Skeletal muscle tissue (tissue), 4 donors: Measurements from ENCODE around the gene ABCA7. TPM values are rescaled to one million over a fixed set of nuclear protein-coding genes. Genes with fewer than 3 reads are reported as not detected.

Experiments used
- H3K27ac ChIP-seq: one replicate; pipeline ENCODE4 v1.7.0; 2013; ENCODE audit warnings: mild to moderate bottlenecking, low read depth, low read length, inconsistent platforms
- H3K27me3 ChIP-seq, 3 donors: one replicate each; pipeline ENCODE4 v1.7.0; 2013; ENCODE audit warnings: low read length in 3 of 3; ENCODE audit not compliant: control insufficient read depth in 3 of 3, insufficient read depth in 3 of 3
- H3K36me3 ChIP-seq, 3 donors: one replicate each; pipeline ENCODE4 v1.7.0; 2013; ENCODE audit warnings: low read length in 3 of 3; ENCODE audit not compliant: control insufficient read depth in 3 of 3, insufficient read depth in 3 of 3
- H3K4me1 ChIP-seq, 3 donors: one replicate each; pipeline ENCODE4 v1.7.0; 2013; ENCODE audit warnings: low read length in 3 of 3, mild to moderate bottlenecking in 3 of 3; ENCODE audit not compliant: control insufficient read depth in 3 of 3, insufficient read depth in 3 of 3
- H3K4me3 ChIP-seq, 3 donors: one replicate each; pipeline ENCODE4 v1.7.0; 2013; ENCODE audit warnings: low read length in 3 of 3
- H3K9ac ChIP-seq, 3 donors: one replicate each; pipeline ENCODE4 v1.7.0; 2013; ENCODE audit warnings: low read length in 3 of 3, mild to moderate bottlenecking in 3 of 3, moderate library complexity in 2 of 3, low read depth in 1 of 3
- H3K9me3 ChIP-seq, 3 donors: one replicate each; pipeline ENCODE4 v1.7.0; 2013; ENCODE audit warnings: low read length in 3 of 3; ENCODE audit not compliant: control insufficient read depth in 3 of 3
- total RNA-seq: library from RNA; depleted of rRNA; stranded (reverse); fragments of >200 nt; gene quantifications from one replicate; pipeline ENCODE4 v1.2.3, GENCODE V29; 2014
- donor health status: Osteomylitis.

Gene ABCA7
- total RNA-seq, 1 donor from 2014 or later = 6.8 TPM

- H3K4me1 ChIP-seq = peaks cover 14 to 19% (median 15%) of the 10 kb centered on the region in 3 donors
- H3K36me3 ChIP-seq = peaks cover 0 to 11% (median 6%) of the 10 kb centered on the region in 3 donors
- no peaks in the 10 kb centered on the region for H3K9me3 ChIP-seq
- no peak overlapping the region for H3K4me3 ChIP-seq
- no peak overlapping the region for H3K9ac ChIP-seq
- H3K27ac ChIP-seq = no peak overlapping the region
- H3K27me3 ChIP-seq = no peaks in the 10 kb centered on the region
These were observed 6.3 kb downstream of the ABCA7 start for GRCh38 chr19:1046117-1046626.

DNA sequence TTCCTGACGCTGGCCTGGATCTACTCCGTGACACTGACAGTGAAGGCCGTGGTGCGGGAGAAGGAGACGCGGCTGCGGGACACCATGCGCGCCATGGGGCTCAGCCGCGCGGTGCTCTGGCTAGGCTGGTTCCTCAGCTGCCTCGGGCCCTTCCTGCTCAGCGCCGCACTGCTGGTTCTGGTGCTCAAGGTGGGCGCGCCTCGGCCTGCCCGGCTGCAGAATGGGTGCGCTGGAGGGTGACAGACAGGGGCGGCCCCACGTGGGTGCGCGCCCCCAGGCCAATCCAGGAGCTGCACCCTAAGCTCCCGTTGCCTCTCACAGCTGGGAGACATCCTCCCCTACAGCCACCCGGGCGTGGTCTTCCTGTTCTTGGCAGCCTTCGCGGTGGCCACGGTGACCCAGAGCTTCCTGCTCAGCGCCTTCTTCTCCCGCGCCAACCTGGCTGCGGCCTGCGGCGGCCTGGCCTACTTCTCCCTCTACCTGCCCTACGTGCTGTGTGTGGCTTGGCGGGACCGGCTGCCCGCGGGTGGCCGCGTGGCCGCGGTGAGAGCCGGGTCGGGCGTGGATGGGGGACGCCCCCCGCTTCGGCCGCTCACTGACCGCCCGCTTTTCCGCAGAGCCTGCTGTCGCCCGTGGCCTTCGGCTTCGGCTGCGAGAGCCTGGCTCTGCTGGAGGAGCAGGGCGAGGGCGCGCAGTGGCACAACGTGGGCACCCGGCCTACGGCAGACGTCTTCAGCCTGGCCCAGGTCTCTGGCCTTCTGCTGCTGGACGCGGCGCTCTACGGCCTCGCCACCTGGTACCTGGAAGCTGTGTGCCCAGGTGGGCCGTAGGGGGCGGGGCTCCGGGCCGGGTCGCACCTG lies 7.2 kb downstream of the ABCA7 start:
- H3K4me3 ChIP-seq = no peak overlapping the region
- H3K9me3 ChIP-seq = no peaks in the 10 kb centered on the region
- no peak overlapping the region for H3K27ac ChIP-seq
- peaks cover 6 to 10% (median 6%) of the 10 kb centered on the region in 3 donors for H3K4me1 ChIP-seq
- peaks cover 3 to 11% (median 6%) of the 10 kb centered on the region in 3 donors for H3K36me3 ChIP-seq
- H3K9ac ChIP-seq = no peak overlapping the region
- H3K27me3 ChIP-seq = no peaks in the 10 kb centered on the region

- Histone ChIP-seq H3K27me3 (no peaks in the 10 kb centered on the region), H3K36me3 (peaks cover 3 to 11% (median 6%) of the 10 kb centered on the region in 3 donors), H3K9ac (no peak overlapping the region), H3K4me3 (no peak overlapping the region), H3K4me1 (peaks cover 0 to 3% (median 0%) of the 10 kb centered on the region in 3 donors), H3K27ac (no peak overlapping the region), H3K9me3 (no peaks in the 10 kb centered on the region)
These were observed 7.8 kb downstream of the ABCA7 start for GRCh38 chr19:1047696-1048147.

DNA sequence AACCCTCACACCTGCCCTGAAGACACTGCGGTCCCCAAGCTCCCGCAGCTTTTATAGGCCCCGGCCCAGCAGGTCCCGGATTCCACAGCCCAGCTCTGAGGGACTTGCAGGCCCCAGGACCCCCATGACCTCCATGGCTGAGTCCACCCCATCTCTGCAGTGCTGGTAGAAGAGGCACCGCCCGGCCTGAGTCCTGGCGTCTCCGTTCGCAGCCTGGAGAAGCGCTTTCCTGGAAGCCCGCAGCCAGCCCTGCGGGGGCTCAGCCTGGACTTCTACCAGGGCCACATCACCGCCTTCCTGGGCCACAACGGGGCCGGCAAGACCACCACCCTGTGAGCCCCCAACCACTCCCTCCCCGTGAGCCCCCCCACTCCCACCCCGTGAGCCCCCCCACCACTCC lies 9.2 kb downstream of the ABCA7 start:
- peaks cover 3 to 22% (median 6%) of the 10 kb centered on the region in 3 donors for H3K36me3 ChIP-seq
- H3K9me3 ChIP-seq = no peaks in the 10 kb centered on the region
- H3K9ac ChIP-seq = no peak overlapping the region
- no peaks in the 10 kb centered on the region for H3K4me1 ChIP-seq
- H3K27ac ChIP-seq = no peak overlapping the region
- no peaks in the 10 kb centered on the region for H3K27me3 ChIP-seq
- no peak overlapping the region for H3K4me3 ChIP-seq

DNA sequence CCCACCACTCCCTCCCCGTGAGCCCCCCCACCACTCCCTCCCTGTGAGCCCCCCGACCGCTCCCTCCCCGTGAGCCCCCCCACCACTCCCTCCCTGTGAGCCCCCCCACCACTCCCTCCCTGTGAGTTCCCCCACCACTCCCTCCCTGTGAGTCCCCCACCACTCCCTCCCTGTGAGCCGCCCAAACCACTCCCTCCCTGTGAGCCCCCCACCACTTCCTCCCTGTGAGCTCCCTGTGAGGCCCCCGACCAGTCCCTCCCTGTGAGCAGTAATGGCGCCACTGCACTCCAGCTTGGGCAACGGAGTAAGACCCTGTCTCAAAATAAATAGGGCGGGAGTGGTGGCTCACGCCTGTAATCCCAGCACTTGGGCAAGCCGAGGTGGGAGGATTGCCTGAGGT lies 9.9 kb downstream of the ABCA7 start:
- no peaks in the 10 kb centered on the region for H3K27me3 ChIP-seq
- no peak overlapping the region for H3K4me3 ChIP-seq
- no peaks in the 10 kb centered on the region for H3K4me1 ChIP-seq
- peaks cover 6 to 27% (median 10%) of the 10 kb centered on the region in 3 donors for H3K36me3 ChIP-seq
- no peak overlapping the region for H3K27ac ChIP-seq
- no peaks in the 10 kb centered on the region for H3K9me3 ChIP-seq
- no peak overlapping the region for H3K9ac ChIP-seq

- H3K9me3 ChIP-seq = peaks cover 0 to 6% (median 0%) of the 10 kb centered on the region in 3 donors
- H3K36me3 ChIP-seq = peaks cover 8 to 41% (median 18%) of the 10 kb centered on the region in 3 donors
- no peak overlapping the region for H3K9ac ChIP-seq
- no peak overlapping the region for H3K27ac ChIP-seq
- no peak overlapping the region for H3K4me3 ChIP-seq
- H3K4me1 ChIP-seq = no peaks in the 10 kb centered on the region
- no peaks in the 10 kb centered on the region for H3K27me3 ChIP-seq
These were observed 11.3 kb downstream of the ABCA7 start for GRCh38 chr19:1050989-1051788.

DNA sequence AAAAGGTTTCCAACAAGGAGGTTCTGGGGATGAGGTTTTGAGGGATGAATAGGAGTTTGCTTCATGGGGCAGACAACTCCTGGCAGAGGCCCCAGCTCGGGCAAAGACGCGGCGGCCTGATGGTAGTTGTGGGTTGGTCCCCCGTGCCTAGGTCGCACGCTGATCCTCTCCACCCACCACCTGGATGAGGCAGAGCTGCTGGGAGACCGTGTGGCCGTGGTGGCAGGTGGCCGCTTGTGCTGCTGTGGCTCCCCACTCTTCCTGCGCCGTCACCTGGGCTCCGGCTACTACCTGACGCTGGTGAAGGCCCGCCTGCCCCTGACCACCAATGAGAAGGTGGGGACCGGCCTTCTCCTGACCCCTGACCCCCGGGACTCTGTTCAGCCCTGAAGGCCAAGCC lies 11.9 kb downstream of the ABCA7 start:
- H3K4me1 ChIP-seq = no peaks in the 10 kb centered on the region
- H3K4me3 ChIP-seq = no peak overlapping the region
- peaks cover 0 to 12% (median 3%) of the 10 kb centered on the region in 3 donors for H3K9me3 ChIP-seq
- no peak overlapping the region for H3K27ac ChIP-seq
- H3K36me3 ChIP-seq = peaks cover 14 to 45% (median 23%) of the 10 kb centered on the region in 3 donors
- H3K27me3 ChIP-seq = no peaks in the 10 kb centered on the region
- H3K9ac ChIP-seq = no peak overlapping the region

DNA sequence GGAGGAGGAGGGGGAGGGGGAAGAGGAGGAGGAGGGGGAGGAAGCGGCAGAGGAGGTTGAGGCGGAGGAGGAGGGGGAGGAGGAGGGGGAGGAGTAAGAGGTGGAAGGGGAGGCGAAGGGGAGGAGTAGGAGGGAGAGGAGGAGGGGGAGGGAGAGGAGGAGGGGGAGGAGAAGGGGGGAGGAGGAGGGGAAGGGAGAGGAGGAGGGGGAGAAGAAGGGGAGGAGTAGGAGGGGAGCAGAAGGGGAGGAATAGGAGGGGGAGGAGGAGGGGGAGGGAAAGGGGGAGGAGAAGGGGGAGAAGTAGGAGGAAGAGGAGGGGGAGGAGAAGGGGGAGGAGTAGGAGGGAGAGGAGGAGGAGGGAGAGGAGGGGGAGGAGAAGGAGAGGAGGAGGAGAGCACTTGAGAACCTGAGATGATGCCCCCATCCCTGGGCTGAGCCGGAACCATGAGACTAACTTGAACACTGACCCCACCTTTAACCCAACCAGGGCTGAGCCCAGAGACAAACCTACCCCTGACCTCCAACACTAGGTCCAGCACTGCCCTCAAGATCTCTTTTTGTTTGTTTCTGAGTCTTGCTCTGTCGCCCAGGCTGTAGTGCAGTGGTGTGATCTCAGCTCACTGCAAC lies 12.6 kb downstream of the ABCA7 start:
- H3K4me3 ChIP-seq = no peak overlapping the region
- H3K9me3 ChIP-seq = peaks cover 4 to 19% (median 10%) of the 10 kb centered on the region in 3 donors
- H3K36me3 ChIP-seq = peaks cover 18 to 44% (median 25%) of the 10 kb centered on the region in 3 donors
- H3K27me3 ChIP-seq = no peaks in the 10 kb centered on the region
- H3K9ac ChIP-seq = no peak overlapping the region
- no peaks in the 10 kb centered on the region for H3K4me1 ChIP-seq
- no peak overlapping the region for H3K27ac ChIP-seq

GRCh38 chr19:1053176-1054101 lies 13.5 kb downstream of the ABCA7 start:
- Histone ChIP-seq H3K9ac (no peak overlapping the region), H3K36me3 (peaks cover 20 to 53% (median 33%) of the 10 kb centered on the region in 3 donors), H3K4me3 (no peak overlapping the region), H3K4me1 (no peaks in the 10 kb centered on the region), H3K27ac (no peak overlapping the region), H3K27me3 (no peaks in the 10 kb centered on the region), H3K9me3 (peaks cover 9 to 27% (median 18%) of the 10 kb centered on the region in 3 donors)
